GM18870 (cell line): ENCODE data around the gene KAZN.
"Not testable (repeated sequence)": the region's sequence is repeated elsewhere in the genome, so short reads cannot be mapped to it uniquely, and the experiment has no call there.

Experiments used
- ATAC-seq: cut with Tn5 transposase; IDR thresholded peaks from one replicate; pipeline ENCODE4 v1.9.1; 2021; ENCODE audit warnings: moderate library complexity; ENCODE audit not compliant: unreplicated experiment

Gene KAZN

GRCh38 chr1:15115542-15116330 is 517.3 kb downstream of the KAZN start:
- ATAC-seq, result no peak

DNA sequence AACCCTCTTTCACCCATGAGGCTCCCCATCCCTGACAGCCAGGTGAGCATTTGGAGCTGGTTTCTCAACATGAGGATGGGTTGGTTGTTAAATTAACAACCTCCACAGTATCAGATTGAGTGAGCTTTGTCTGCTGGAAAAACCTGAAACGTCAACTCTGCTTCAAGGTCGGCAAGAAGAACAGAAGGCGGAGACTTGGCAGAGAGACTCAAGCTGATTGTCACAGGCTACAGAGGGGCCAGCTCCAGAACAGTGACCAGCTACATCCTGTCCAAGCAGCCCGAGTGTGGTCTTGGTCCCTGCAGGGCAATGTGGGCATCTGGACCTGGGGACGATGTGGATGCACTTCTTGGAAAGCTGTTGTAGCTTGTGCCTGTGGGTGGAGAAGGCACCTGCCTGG is 518.5 kb downstream of the KAZN start:
- ATAC-seq, result no peak

DNA sequence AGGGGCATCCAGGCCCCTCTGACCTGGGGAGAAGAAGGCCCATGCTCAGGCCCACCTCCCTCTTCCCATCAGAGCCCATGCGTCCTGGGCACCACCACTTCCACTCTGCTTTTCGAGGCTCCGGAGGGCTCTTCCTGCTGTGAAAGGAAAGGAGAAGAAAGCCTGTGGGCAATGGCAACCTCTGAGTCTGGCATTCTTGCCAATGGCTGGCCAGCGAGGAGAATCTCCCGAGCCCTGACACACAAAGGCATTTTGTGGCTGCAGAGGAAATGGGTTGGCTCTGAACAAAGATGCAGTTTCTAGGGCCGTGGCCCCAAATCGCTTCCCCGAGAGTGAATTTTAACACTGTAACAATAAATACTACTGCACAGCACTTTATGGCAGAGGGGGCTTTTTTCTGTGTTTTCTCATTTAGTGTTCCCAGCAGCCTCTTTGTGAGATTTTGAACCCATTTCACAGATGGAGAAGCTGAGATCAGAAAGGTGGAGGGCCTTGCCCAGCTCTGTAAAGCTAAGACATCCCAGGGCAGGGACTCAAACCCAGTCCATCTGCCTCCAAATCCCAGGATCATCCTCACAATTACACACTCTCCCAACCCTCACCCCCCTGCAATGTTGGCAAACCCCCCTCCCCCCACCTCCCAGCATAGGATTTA is 519.3 kb downstream of the KAZN start:
- no peak for ATAC-seq

DNA sequence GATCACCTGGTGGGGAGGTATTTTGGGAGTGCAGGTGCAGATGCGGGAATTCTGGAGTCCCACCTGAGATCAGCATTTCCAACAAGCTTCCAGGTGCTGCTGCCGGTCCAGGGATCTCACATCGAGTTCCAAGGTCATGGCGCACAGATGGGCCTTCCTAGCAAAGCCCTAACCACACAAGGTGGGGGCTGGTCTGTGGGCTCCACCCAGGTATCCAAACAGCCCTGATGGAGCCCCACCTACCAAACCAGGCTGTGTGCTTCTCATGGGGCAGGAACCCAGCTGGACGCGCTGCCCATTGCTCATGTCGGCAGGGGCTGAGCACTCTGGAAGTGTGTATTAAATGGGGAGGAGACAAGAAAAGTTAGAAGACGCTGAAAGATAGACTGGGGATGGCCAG is 520.1 kb downstream of the KAZN start:
- no peak for ATAC-seq

GRCh38 chr1:15120251-15120945 is 521.9 kb downstream of the KAZN start:
- ATAC-seq, result no peak

GRCh38 chr1:15122331-15122730 is 523.8 kb downstream of the KAZN start:
- no peak for ATAC-seq

DNA sequence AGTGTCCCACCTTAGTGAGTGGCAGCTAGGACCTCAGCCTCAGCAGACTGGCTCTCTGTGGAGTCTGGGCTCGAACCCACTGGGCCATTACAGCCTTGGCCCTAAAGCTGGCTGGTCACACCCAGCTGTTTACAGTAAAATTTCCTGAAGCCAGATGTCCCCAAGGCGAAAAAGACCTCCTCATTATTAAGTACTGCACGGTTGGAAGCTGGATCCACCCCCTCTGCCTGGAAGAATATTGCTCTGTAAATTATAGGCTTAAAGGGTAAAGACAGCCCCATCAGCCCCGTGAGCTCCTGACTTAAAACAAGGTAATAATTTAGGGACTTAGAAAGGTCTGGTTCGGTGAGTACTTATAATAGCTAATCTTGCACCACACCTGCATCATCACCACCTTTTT is 524.8 kb downstream of the KAZN start:
- no peak for ATAC-seq

- ATAC-seq, result no peak
These were observed 525.4 kb downstream of the KAZN start for GRCh38 chr1:15123925-15124324.

GRCh38 chr1:15124362-15125100 is 526.0 kb downstream of the KAZN start:
- no peak for ATAC-seq

DNA sequence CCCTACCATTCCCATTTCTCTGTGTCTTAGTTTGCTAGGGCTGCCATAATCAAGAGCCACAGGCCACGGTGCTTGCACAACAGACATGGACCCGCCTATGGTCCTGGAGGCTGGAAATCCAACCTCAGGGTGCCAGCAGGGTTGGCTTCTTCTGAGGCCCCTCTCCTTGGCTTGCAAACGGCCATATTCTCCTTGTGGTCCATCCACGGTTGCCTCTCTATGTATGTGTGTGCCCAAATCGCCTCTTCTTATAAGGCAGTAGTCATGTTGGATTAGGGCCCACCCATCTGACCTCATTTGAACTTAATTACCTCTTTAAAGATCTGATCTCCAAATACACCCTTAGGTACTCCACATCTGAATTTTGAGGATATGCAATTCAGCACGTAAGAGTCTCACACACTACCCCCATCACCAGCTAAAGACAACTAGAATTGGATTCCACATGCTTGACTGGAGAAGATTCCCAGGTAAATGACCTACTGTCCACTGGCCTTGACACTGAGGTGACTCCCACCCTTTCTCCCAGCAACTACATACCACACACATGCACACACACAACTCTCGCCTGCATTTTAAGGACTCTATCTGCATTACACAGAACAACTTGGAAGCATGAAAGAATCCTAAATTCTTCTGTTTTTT is 526.7 kb downstream of the KAZN start:
- ATAC-seq, result no peak

GRCh38 chr1:15128077-15128476 is 529.6 kb downstream of the KAZN start:
- no peak for ATAC-seq

DNA sequence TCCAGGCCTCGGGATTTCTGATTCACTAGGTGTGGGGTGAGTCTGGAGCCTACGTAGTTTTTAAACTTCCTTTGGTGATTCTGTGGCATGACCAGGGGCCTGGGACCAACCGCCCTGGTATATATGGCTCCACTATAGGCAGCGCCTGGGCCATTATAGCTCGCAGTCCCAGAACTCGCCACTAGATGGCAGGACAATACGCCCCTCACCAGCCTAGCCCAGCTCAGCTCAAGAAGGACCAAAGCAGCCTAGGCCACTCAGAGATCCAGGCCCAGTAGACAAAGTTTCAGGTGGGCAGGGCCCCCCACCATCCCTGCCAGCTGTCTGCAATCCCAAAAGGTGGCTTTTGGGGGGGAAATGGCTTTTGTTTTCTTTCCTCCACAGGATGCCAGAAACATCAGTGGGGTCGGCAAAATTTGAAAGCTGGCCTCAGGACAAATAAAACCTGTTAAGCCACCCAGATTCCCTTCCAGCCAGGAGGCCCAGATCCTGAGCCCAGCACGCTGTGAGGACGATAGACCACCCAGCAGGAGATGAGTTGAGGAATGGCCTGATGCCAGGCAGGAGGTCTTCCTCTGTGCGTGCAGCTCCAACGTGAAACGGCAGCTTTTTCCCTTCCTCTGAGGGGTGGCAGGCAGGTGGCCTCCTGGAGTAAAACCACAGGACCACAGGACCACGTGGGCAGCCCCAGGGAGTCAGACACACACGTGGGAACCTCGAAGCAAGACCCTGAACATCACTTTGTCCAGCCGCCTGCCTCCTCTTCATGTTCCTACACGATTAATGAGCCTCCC is 530.2 kb downstream of the KAZN start:
- no peak for ATAC-seq

DNA sequence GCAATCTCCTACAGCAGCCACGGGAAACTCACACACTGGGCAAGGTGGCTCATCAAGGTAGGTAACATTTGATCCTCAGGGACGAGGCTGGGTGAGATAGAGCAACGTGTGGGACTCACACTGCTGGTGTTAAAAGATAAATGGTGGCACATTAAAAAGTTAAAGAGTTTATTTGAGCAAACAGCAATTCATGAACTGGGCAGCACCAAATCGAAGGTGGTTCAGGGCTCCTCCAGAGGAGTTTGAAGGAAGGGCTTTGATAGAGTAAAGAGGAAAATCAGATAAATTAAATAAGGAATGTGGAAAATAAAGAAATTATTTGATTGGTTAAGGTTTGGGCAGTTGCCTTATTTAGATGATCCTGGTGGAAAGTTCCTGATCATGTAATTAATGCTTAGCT is 531.5 kb downstream of the KAZN start:
- no peak for ATAC-seq

DNA sequence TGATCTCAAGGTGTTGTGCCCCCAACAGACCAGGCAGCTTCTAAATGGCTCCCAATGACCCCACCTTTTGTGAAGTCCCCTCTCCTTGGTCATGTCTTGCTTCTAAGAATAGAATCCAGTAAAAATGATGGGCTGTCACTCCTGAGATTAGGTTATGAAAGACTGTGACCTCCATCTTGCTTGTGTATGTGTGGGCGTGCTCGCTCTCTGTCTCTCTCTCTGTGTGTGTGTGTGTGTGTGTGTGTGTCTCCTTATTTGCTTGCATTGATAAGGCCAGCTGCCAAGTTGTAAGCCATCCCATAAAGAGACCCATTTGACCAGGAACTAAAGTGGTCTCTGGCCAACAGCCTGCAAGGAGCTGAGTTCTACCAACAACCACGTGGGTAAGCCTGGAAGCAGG is 532.1 kb downstream of the KAZN start:
- ATAC-seq, result no peak

DNA sequence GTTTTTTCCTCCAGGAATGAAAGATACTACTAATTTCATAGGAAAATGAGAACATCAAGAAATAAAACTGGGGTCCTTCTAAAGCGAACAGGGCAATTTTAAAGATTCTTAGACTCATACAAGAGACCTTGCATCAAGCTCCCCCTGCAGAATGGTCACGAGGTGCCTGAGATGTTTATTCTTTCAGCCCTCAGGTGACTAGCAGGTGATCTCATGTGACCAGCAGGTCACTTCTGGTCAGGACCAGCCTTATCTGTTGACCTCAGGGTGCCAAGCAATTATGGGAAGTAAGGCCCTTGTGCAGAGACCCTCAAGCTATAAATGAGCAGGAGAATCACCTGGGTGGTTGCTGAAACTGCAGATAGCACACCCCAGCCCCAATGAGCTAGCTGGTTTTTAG is 534.5 kb downstream of the KAZN start:
- ATAC-seq, result no peak

DNA sequence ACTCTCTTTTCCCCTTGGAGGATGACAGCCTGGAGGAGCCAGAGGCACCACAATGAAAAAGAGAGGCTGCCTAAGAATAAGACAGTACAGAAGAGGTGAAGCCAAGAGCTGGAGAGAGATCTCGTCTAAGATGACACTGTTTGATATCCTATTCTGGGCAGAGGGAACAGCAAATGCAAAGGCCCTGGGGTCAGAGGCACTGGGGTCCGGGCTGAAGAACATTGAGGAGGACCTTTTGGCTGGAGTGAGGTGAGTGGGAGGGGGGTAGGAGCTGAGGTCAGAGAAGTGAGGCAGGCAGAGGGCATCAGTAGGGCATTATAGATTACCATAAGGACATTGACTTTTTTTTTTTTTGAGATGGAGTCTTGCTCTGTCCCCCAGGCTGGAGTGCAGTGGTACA is 535.8 kb downstream of the KAZN start:
- ATAC-seq, result no peak

DNA sequence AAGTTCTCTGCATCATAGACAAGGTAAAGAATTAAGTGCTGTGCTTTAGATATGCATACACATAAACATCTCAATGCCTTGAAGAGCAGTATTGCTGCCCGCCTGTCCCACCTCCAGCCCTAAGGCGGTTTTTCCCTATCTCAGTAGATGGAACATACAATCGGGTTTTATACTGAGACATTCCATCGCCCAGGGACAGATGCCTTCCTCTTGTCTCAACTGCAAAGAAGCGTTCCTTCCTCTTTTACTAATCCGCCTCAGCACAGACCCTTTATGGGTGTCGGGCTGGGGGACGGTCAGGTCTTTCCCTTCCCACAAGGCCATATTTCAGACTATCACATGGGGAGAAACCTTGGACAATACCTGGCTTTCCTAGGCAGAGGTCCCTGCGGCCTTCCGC is 537.1 kb downstream of the KAZN start:
- not testable (repeated sequence) for ATAC-seq

DNA sequence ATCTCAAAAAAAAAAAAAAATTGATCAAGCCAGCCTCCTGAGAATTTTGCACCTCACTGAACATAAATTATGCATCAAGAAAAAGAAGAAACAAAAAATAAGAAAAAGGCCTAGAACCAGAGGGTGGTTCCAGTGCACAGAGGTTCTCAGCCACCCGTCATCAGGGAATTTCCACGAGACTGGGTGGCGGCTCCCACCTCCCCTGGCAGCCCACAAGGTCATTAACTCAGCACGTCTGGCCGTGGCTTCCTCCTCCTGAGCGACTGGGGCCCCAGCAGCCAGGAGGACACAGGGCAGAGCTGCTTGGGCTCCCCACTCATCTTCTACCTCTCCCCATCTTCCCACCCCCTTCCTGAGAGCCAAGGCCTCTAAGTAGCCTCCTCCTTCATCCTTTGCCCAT is 539.3 kb downstream of the KAZN start:
- no peak for ATAC-seq

DNA sequence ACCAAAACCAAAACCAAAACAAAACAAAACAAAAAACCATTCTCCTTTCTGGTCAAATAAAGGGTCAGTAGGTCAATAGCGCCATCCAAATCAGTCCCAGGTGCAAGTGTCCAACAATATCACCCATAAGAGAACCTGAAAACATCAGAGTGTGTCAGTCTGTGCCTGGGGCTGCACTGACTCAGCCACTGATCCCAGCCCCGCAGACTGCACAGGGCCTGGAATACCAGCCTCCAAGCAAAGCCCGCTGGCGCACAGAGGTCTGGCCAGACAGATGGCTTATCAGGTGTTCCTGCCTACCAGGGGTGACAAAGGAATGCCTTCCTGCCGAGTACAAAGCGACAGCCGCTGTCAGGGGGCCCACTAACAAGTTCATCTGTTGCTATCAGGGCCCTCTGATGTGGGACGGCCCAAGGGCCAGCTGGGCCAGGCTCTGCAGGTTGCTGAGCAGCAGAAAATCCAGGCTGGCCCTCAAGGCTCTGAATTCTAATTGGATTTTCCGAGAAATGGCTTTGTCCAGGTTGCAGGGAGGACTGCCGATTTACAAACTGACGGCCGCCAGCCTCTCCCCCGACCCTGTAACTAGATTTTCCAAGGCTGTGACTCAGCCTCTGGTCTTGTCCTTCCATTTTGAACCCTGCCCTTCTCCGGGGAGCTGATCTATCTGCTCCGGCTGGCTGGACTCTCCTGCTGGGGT is 541.3 kb downstream of the KAZN start:
- ATAC-seq, result no peak
